ENCODE data around the gene HYI. TPM values are rescaled to one million over a fixed set of nuclear protein-coding genes. Genes with fewer than 3 reads are reported as not detected.

The HYI gene
- total RNA-seq, 1 donor from 2014 or later = 28.9 TPM

Other genes with a start within 250 kb of the HYI start
- gene TMEM125, start 183.9 kb downstream of the HYI start, total RNA-seq = 3.9 and 12.0 TPM in 2 replicates
- gene C1orf210, start 168.3 kb downstream of the HYI start, total RNA-seq = 0.15 and 3.0 TPM in 2 replicates
- 0.94 and 10.9 TPM in 2 replicates for gene TIE1, start 152.9 kb downstream of the HYI start, total RNA-seq
- gene MPL, start 116.1 kb downstream of the HYI start, total RNA-seq = not detected in 2 replicates
- 2.1 and 42.5 TPM in 2 replicates for gene CDC20, start 95.0 kb downstream of the HYI start, total RNA-seq
- 59.0 and 99.5 TPM in 2 replicates for gene ELOVL1, start 85.9 kb downstream of the HYI start, total RNA-seq
- 40.2 and 59.4 TPM in 2 replicates for gene MED8, start 64.1 kb downstream of the HYI start, total RNA-seq
- gene SZT2, start 64.0 kb downstream of the HYI start, total RNA-seq = 6.6 and 28.5 TPM in 2 replicates
- gene PTPRF, start 77.0 kb upstream of the HYI start, total RNA-seq = 128 and 259 TPM in 2 replicates
- 55.2 and 100 TPM in 2 replicates for gene KDM4A, start 196.2 kb upstream of the HYI start, total RNA-seq